Gastroesophageal sphincter (tissue), 3 donors: Measurements from ENCODE around the gene GPR137C.

Experiments used
- POLR2A ChIP-seq, 2 donors: fragments of 450-650 bp; IDR thresholded peaks; one replicate each; pipeline ENCODE4 v1.6.1; 2017; ENCODE audit warnings: antibody characterized with exemption in 2 of 2, mild to moderate bottlenecking in 2 of 2, moderate library complexity in 1 of 2
- POLR2AphosphoS5 ChIP-seq: sonication (generic); formaldehyde crosslinking; IDR thresholded peaks from one replicate; pipeline ENCODE4 v1.6.1; 2017; ENCODE audit warnings: antibody characterized with exemption
- TF ChIP-seq, protein P1 (sequence below), 4 experiments: fragments of 200-600 bp in 2 of 4; fragments of 450-650 bp in 2 of 4; sonication (generic) in 1 of 4; IDR thresholded peaks; one replicate each; pipeline ENCODE4 v1.5.1; 2017 to 2019; ENCODE audit warnings: antibody characterized with exemption in 4 of 4, mild to moderate bottlenecking in 2 of 4, moderate library complexity in 2 of 4

DNA sequence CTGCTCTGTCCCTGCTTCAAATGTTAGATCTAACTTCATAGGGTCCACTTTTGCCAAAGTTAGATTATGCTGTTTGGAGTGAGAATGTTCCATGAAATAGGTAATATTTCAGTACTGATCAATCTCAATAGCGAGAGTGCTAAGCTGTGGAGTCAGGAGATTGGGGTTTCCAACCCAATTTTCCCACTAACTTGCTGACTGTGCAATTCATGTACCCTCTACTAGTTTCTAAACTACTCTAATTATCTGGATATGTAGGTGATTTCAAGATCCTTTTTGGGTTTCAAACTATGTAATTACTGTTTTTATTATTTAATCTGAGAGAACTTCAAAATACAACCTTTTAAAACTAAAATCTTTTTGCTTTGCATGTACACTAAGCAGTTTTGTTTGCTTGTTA, 45.9 kb downstream of the GPR137C start:
- TF ChIP-seq POLR2AphosphoS5 (no peak), POLR2A (IDR thresholded peaks at IDR 0.05) (no peak)
- TF ChIP-seq, protein P1, sequence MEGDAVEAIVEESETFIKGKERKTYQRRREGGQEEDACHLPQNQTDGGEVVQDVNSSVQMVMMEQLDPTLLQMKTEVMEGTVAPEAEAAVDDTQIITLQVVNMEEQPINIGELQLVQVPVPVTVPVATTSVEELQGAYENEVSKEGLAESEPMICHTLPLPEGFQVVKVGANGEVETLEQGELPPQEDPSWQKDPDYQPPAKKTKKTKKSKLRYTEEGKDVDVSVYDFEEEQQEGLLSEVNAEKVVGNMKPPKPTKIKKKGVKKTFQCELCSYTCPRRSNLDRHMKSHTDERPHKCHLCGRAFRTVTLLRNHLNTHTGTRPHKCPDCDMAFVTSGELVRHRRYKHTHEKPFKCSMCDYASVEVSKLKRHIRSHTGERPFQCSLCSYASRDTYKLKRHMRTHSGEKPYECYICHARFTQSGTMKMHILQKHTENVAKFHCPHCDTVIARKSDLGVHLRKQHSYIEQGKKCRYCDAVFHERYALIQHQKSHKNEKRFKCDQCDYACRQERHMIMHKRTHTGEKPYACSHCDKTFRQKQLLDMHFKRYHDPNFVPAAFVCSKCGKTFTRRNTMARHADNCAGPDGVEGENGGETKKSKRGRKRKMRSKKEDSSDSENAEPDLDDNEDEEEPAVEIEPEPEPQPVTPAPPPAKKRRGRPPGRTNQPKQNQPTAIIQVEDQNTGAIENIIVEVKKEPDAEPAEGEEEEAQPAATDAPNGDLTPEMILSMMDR (IDR thresholded peaks at IDR 0.05): no peak
